GM21576 (cell line): Measurements from ENCODE around the gene CCDC174.
"Not testable (repeated sequence)": the region's sequence is repeated elsewhere in the genome, so short reads cannot be mapped to it uniquely, and the experiment has no call there.

ENCODE experiments used
- ATAC-seq: cut with Tn5 transposase; IDR thresholded peaks from one replicate; pipeline ENCODE4 v1.9.1; 2021; ENCODE audit warnings: mild to moderate bottlenecking, moderate library complexity; ENCODE audit not compliant: unreplicated experiment

CCDC174 gene

DNA sequence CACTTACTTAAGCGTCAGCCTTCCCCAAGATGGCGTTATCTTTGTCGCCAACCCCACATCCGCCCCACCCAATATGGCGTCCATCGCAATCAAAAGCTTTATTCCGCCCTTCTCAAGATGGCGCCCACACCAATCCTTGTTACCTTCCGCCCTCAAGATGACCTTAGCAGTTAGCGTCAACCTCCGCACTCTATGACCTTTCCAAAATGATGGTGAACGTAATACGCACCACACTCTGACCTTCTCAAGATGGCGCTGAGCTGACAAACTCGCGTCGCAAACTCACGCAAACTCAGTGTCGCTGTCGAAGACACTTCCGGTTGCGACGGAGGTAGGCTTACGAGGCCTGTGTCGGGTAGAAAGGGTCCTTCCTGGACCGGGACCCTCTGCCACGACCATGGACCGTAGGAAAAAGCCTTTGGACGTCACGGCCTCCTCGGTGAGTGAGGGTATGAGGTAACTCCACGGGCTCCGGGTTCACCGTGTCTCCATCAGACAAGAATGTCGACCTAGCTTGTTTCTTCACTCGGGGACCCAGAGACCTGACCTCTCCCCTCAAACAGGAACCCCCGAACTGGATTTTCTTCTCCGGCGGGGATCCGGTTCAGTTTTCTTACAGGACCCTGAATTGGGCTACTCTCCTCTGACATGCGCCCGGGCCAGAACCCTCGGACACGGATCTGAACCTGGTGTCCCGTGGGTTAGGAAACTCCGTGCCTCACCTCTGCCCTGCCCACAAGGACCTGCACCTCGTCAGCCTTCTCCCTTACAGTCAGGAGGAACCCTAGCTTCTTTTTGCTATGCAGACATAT is at the start of gene CCDC174:
Gene CCDC174 (plus strand): TSS at position 323 of the 812 bp plus-strand sequence. CDS start 75 bp downstream, at position 398.
- ATAC-seq: peak; percentile 99

DNA sequence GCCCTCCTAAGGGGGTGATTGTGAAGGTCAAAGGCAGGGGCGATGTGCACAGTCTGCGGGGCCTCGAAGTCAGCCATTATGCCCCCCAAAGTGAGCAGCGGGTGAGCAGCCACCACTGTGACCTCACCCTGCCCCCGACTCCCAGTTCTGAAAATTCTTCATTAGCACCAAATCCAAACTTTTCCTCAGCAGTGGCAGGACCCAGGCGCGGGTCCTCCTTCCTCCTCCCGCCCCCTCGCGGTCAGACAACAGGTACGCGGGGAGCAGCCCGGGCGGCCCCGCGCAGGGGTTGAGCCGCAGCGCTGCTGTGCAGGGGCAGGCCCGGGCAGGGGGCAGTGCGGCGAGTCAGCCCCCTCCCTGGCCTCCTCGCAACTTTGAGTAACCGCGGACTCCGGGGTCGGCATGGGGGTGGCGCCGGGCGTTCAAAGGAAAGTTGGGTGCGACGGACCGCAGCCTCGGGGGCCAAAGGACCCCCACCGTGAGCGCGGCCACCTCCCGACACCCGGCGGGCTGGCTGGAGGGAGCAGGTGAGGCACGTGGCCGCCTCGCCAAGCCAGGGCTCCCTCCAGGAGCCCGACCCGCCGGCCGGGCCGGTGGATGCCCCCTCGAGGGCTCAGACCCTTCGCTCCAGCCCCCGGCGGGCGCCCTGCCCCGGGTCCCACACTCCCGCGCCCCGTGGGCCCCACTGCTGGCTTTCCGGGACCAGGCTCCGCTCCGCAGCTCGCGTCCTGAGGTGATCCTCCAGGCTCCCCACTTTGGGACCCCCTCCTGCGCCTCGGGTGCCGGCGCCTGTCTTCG is 49.4 kb upstream of the CCDC174 start:
- no peak for ATAC-seq

DNA sequence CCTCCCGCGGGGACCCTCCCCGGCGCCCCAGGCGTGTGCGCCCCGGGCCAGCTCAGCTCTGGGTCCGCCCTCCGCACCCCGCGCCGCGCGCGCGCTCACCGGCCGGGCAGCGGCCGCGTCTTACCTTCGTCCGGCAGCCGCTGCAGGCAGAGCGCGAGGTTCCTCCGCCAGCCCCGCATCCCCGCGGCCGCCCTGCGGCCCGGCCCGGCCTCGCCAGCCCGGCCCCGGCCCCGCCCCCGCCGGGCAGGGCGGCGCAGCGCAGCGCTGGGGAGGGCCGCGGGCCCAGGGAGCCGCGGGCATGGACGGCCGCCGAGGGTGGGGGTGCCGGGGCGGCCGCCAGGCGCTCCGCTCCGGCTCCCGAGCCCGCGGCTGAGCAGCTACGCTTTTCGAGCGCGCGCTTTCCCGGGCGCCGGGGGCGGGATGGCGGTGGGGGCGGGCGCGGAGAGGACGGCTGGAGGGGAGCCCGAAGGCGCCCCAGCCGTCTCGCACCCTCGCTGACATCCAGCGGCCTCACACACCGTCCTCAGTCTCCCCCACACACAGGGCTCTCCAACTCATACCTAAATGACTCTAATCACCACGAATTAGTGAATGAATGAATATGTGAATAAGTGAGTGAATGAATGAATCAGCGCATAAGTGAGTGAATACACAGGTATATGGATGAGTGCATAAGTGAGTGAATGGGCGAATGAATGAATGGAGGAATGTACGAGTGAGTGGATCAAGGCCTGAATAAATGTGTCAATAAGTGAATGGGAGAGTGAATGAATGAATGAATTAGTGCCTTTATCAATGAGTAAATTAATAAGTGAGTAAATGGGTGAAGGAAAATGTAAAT is 48.5 kb upstream of the CCDC174 start:
- ATAC-seq: no peak

DNA sequence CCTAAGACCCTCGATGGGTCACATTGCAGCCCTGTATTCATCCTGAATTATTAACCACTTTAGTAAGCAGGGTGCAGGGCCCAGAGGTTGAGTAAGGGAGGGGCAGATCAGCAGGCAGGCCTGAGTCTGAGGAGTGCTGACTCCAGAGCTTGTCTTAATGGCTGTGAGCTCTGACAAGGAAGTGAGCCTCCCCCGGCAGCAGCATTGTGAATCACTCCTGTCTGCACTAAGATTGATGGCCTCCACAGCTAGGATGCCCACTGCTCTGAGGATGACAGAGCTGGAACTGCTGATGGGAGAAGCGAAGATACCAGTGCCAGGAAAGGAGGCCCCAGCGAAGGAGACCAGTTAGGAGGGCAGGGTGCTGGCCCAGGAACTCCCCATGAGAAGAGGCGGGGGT is 46.5 kb upstream of the CCDC174 start:
- ATAC-seq: no peak

DNA sequence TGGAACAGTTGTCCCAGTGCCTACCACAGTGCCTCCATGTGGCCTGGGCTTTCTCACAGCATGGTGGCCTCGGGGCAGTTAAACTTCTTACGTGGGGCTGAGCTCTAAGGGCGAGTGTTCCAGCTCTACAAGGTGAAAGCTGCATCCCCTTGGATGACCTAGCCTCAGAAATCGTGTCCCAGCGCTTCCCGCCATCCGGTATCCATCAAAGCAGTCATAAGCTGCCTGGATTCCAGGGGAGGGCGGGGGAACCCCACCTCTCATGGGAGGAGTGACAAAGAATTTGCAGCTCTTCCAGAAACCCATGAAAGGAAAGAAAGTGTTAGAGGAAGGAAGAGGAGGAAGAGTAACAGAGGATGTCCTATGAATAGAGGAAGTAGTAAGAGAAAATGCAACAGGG is 45.8 kb upstream of the CCDC174 start:
- ATAC-seq: no peak

DNA sequence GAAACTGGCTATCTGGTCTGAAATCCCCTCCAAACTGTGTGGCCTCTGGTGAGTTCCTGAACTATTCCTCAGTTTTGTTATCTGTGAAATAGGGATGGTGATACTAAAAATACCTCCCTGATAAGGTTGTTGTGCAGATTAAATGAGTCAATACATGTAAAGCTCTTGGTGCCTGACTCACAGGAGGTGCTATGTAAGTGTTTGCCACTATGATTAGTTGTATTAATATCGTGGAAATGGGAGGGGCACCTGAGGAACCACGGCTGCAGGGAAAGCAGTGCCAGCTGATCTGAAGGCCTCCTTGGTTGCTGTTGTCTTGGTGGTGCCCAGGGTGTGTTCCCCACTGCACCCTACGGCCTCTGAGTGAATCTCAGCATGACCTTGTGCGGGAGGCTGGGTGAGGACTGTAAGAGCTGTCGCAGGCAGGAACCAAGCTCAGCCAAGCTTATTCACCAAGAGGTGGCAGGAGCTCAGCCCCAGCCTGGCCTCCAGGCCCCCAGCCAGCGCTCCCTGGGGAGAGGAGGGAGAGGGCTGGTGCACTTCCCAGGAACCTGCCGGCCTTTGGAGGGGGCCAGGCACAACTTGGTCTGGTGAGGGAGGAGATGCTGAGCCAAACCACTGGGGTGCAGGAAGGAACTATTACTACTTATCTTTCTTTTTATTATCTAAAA is 44.8 kb upstream of the CCDC174 start:
- ATAC-seq: no peak

DNA sequence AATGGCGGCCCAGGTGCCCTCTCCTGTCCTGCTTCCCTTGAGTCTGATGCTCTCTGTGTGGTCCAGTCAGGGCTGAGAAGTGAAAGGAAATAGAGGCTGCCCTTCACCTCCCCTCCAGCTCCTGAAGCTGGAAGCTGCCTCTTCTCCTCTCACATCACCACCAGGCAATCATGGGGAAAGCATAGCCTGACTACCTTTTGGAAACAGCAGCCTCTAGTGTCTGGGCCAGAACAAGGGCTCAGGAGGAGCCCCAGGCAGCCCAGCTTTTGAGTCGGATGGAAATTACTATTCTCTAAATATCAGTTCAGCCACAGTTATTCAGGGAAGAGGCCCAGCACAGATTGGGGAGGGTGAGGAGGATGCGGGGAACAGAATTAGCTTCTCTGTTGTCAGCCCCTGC is 43.3 kb upstream of the CCDC174 start:
- no peak for ATAC-seq

DNA sequence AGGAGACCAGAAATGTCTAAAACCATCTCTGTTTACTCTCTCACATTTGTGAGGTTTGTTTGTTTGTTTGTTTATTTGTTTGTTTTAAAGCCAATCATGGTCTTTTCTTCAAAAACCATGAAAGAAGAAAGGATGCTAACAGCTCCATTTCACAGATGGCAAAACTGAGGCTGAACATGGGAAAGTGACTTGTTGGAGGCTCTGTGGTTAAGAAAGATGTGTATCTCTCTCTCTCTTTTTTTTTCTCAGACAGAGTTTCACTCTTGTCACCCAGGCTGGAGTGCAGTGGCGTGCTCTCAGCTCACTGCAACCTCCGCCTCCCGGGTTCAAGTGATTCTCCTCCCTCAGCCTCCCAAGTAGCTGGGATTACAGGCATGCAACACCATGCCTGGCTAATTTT is 42.5 kb upstream of the CCDC174 start:
- not testable (repeated sequence) for ATAC-seq

DNA sequence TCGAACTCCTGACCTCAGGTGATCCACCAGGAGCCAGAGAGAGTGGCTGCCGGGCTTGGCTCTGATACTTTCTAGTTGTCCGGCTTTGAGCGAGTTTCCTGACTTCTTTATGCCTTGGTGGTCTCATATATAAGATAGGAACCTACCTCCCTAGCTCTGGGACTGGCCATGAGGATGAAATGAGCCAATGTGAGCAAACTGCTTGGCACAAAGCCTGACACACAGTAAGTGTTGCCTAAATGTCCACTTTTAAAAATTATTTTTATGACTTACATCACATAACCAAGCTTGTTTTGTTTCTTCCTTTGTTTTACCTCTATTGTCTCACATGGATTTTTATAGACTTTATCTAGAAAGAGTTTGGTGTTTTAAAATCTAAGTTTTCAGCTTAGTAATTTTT is 42.1 kb upstream of the CCDC174 start:
- ATAC-seq: no peak

DNA sequence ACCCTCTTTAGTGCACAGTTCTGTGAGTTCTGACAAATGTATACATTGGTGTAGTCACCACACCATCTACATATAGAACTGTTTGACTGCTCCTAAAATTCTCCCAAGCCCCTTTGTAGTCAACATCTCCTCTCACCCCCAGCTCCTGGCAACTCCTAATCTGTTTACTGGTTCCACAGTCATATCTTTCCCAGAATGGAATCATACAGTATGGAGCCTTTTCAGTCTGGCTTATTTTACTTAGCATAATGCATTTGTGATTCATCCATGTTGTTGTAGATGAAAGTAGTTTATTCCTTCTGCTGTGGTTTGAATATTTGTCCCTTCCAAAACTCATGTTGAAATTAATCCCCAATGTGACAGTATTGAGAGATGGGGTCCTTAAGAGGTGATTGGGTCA is 41.6 kb upstream of the CCDC174 start:
- no peak for ATAC-seq

DNA sequence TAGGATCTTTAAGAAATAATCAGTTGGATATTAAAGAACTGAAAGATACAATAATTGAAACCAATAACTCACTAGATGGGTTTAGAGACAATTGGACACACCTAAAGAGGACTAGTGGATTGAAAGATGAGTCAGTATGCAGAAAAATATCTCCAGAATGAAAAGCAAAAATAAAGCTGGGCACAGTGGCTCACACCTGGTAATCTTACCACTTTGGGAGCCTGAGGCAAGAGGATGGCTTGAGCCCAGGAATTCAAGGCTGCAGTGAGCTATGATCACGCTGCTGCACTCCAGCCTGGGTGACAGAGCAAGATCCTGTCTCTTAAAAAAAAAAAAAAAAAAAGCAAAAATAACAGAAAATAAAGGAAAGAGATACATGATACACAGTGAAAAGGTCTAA is 37.4 kb upstream of the CCDC174 start:
- no peak for ATAC-seq

DNA sequence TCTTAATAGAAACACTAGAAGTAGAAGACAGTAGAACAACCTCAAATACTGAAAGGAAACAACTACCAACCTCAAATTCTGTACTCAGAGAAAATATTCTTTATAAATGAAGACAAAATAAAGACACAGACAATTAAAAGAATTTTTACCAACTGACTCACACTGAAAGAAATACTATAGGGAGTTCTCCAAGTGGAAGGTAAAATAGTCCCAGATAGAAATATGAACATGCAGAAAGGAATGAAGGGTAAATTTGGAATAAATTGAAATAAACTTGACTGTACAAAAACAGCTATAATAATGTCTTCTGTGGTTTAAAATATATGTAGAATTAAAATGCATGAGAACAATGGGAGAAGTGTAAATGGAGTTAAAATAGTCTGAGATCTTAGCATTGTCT is 36.7 kb upstream of the CCDC174 start:
- ATAC-seq: no peak

DNA sequence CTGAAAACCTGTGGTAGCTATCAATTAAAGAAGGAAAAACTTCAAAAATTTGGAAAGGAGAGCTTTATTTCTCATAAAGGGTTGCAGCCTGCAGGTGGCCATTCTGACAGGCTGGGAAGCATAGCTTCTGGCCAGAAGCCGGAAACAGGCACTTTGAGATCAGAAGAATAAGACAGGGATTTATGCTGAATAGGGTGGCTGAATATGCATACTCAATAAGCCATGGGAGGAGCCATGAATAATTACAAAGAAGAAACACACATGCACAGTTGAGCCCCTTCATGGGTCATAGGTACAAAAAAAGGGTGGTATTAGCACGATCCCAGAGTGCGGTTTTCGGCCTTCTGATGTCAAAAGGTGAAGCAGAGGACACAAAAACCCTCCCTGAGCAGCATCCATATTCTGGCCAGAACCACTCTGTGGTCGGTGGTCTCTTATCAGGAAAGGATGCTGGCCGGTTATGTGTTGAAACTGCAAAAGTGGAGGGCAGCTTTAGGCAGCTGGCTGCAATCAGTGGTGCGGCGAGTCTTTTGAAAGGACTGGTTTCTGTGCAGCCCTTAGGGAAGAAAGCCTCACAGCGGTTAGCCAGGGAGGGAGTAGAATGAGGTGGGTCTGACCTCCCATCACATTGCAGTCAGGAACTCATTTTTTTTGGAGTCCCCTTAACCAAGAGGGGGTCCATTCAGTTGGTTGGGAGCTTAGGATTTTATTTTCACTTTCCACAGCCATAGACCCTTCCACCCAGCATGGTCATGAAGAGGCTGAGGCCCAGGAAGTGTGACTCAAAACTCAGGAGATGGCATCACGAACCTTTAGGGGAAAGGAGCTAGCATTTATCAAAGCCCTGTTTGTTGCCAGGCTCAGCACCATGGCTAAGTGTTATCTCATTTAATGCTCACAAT is 34.7 kb upstream of the CCDC174 start:
- no peak for ATAC-seq

DNA sequence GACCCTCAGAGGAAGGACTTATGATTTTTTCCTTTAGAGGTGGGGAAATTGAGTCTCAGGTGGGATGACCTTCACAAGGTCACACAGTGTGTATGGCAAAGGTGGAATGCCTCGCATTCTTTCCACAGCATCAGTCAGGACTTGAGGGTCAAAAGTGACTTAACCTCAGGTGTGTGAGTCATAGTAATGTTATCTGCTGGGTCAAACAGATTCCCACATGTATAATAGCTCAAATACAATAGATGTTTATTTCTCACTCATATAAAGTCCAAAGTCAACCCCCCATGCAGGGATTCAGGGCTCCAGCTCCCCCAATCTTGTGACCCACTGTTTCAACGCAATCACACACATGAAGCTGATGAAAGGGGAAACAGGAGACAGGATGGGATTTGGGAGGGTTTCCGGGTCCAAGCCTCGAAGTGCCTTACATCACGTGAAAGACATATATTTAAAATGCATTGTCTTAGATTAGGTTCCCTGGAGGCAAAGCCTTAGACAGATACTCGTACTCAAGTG is 34.0 kb upstream of the CCDC174 start:
- no peak for ATAC-seq

DNA sequence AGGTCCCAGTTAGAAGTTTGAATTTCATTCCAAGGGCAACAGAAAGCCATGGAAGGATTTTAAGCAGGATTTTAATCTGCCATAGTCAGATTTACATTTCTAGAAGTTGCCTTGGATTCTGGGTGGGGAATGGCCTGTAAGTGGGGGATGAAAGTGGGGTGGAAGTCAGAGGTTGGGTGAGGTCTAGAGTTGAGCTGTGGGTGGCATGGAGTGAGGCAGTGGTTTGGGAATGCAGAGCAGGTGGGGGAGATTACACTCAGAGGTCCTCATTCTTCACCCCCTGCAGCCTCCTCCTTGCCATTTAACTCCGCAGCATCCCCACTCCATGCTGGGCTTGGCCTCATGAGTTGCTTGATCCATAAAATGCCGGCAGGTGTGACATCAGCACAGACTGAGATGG is 32.0 kb upstream of the CCDC174 start:
- ATAC-seq: no peak

DNA sequence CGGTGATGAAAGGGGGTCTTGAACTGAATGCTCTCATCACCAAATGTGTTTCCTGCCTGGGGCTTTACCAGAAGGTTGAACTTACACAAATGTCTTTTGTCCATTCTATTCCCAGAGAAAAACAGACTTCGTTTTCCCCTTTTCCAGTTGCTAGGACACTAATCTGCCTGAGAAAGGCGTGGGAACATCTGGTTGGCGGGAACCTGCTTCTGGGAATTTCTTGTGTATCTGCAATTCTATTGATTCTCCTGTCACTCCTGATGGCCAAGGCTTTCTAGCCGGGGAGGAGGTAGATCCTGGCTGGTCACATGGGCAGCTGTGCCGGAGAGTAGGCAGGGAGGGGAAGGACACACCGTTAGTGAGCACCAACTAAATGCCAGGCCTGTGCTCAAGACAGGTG is 31.1 kb upstream of the CCDC174 start:
- no peak for ATAC-seq

DNA sequence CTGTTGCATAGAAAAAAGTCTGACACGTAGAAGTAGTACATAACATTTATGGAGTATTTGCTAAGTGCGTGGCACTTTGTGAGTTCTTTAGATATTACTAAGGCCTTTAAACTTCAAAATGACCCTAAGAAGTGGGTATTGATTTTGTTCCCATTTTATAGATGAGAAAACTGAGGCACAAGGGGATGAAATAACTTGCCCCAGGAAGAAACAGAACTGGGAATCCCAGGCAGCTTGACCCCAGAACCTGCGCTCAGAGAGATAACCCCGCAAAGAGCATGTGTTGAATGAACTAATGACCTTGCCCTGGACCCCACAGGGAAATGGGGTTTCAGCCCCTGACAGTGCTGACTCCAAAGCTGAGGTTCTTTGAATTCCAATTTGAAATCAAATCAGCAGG is 30.5 kb upstream of the CCDC174 start:
- ATAC-seq: no peak

DNA sequence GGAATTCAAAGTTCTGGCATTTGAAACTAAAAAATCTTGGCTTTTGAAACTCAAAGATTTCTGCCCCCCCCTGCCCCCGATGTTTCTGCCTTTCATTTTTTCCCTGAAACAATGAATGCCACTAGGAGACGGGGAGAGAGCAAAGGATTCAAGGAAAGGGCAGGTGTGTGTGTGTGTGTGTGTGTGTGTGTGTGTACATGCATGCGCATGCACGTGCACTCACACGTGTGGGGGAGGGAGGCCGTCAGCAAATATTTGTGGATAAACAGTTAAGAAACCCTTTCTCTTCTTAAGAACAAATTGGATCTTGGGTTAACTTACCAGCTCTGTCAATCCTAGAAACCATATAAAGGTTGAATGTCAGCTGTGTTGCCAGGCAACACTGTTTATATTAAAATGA is 29.2 kb upstream of the CCDC174 start:
- ATAC-seq: no peak

DNA sequence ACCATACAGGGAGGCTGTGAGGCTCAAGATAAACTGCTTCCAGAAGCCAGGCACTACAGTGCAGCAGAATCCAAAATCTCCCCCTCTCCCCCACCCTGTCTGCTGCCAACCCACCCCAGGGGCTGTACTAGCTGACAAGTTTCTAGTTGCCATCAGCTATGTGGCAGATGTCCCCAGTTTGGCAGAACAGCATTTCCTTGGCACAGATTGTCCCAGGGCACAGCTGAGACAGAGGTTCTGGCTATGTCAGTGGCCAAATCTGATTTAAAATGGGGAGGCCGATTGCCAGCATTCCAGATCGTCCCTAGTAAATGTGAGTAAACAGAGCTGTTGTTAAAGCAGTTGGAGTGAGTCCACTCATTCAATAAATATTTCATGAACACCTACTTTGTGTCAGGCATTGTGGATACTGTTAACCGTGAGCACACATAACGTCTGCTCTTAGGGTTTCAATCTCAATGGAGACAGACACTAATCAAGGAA is 28.0 kb upstream of the CCDC174 start:
- no peak for ATAC-seq
